K562 (cell line): ENCODE measurements around the gene GJA10. TPM values are rescaled to one million over a fixed set of nuclear protein-coding genes. Genes with fewer than 3 reads are reported as not detected.

Experiments
- ATAC-seq: fragments of 200-7000 bp; cut with Tn5 transposase; 3 replicates; pipeline ENCODE4 v1.9.1; 2020; ENCODE audit warnings: moderate library complexity
- Bru-seq: library from RNA; stranded (reverse); fragments of 400-500 nt; gene quantifications from one replicate; lab custom pipeline; 2021; lab: Mats Ljungman, UMichigan
- BruChase-seq, 2 experiments: library from RNA; stranded (reverse); fragments of 400-500 nt; gene quantifications; one replicate each; lab custom pipeline; 2021; lab: Mats Ljungman, UMichigan
- BruUV-seq: library from RNA; stranded (reverse); fragments of 400-500 nt; replicated peaks from 2 replicates; lab custom pipeline; 2021; lab: Mats Ljungman, UMichigan
- CTCF ChIA-PET: fragments of 300-600 bp; formaldehyde crosslinking; extraction: SDS; loops from one replicate; lab custom pipeline; 2021; ENCODE audit warnings: low intra/inter-chr PET ratio; lab: Yijun Ruan, JAX
- POLR2A ChIA-PET: fragments of 300-600, 350-650 bp; sonication (Branson Sonifier 250); formaldehyde crosslinking; extraction: SDS; loops from one replicate; lab custom pipeline; 2021; ENCODE audit warnings: antibody characterized with exemption, inconsistent platforms; lab: Yijun Ruan, JAX
- DNase-seq, 4 experiments: peaks; one replicate each; pipeline versions ENCODE4 v3.0.0 to v3.0.0-alpha.2; 2011 to 2018; ENCODE audit warnings: low spot score in 3 of 4, mixed read lengths in 3 of 4; ENCODE audit errors: extremely low read depth in 1 of 4
- FAIRE-seq: peaks from 2 replicates; lab custom pipeline; 2011; peaks lifted over from hg19 to GRCh38; lab: Jason Lieb, UNC
- H2AFZ ChIP-seq: 2 replicates; pipeline ENCODE4 v1.6.0; 2011; ENCODE audit warnings: low read depth, low read length, control low read depth, inconsistent platforms
- H3K27ac ChIP-seq: fragments of 200-600 bp; 3 replicates; pipeline ENCODE4 v1.8.0; 2011; ENCODE audit warnings: low read depth, mild to moderate bottlenecking, control low read depth, inconsistent platforms, low read length, moderate library complexity, mixed read lengths; ENCODE audit errors: extremely low read depth
- H3K27me3 ChIP-seq, 2 experiments: fragments of 300-600 bp in 1 of 2; 2 replicates in 1 of 2; 3 replicates in 1 of 2; pipeline versions ENCODE4 v1.6.0 to v1.8.0; 2011; ENCODE audit warnings: inconsistent platforms in 2 of 2, low read length in 2 of 2, mild to moderate bottlenecking in 1 of 2, mixed read lengths in 1 of 2, moderate library complexity in 1 of 2; ENCODE audit not compliant: control insufficient read depth in 2 of 2, insufficient read depth in 2 of 2
- H3K36me3 ChIP-seq: fragments of 300-600 bp; 3 replicates; pipeline ENCODE4 v1.8.0; 2011; ENCODE audit warnings: mild to moderate bottlenecking, low read length, inconsistent platforms; ENCODE audit not compliant: control insufficient read depth, insufficient read depth
- H3K4me1 ChIP-seq, 2 experiments: fragments of 200-600 bp in 1 of 2; replicated peaks in 1 of 2; 2 replicates in 1 of 2; 3 replicates in 1 of 2; pipeline versions ENCODE4 v1.5.1 to v1.8.0; 2011; ENCODE audit warnings: inconsistent platforms in 2 of 2, low read length in 2 of 2, mild to moderate bottlenecking in 1 of 2, mixed read lengths in 1 of 2, moderate library complexity in 1 of 2; ENCODE audit not compliant: control insufficient read depth in 2 of 2, insufficient read depth in 2 of 2
- H3K4me2 ChIP-seq: 2 replicates; pipeline ENCODE4 v1.6.1; 2011; ENCODE audit warnings: low read length, control low read depth, inconsistent platforms, mixed read lengths; ENCODE audit not compliant: insufficient read depth
- H3K4me3 ChIP-seq: fragments of 200-600 bp; sonication (generic), shearing (Covaris generic); 2 replicates; pipeline ENCODE4 v1.5.1; 2016; ENCODE audit warnings: control low read depth, inconsistent platforms
- H3K79me2 ChIP-seq: fragments of 200-600 bp; 3 replicates; pipeline ENCODE4 v1.8.0; 2011; ENCODE audit warnings: low read length, inconsistent platforms; ENCODE audit not compliant: control insufficient read depth, insufficient read depth
- H3K9ac ChIP-seq, 2 experiments: 2 replicates each; pipeline versions ENCODE4 v1.6.0 to v1.6.1; 2011; ENCODE audit warnings: low read depth in 2 of 2, low read length in 2 of 2, control low read depth in 1 of 2, inconsistent platforms in 1 of 2, mild to moderate bottlenecking in 1 of 2, mixed read lengths in 1 of 2; ENCODE audit not compliant: insufficient read depth in 1 of 2
- H3K9me1 ChIP-seq: one replicate; pipeline ENCODE4 v1.6.0; 2011; ENCODE audit warnings: inconsistent platforms, mild to moderate bottlenecking, low read length, moderate library complexity; ENCODE audit not compliant: control insufficient read depth, insufficient read depth
- H3K9me3 ChIP-seq: replicated peaks from 2 replicates; pipeline ENCODE4 v1.5.1; 2011; ENCODE audit warnings: low read depth, low read length, inconsistent platforms; ENCODE audit not compliant: control insufficient read depth, insufficient read depth
- H4K20me1 ChIP-seq: replicated peaks from 2 replicates; pipeline ENCODE4 v1.6.1; 2011; ENCODE audit warnings: low read length, inconsistent platforms, mixed read lengths; ENCODE audit not compliant: control insufficient read depth, insufficient read depth
- CBX5 ChIP-seq: IDR thresholded peaks from 2 replicates; pipeline ENCODE4 v1.6.1; 2014; ENCODE audit warnings: low read depth, borderline replicate concordance
- NCOA2 ChIP-seq, 2 experiments: fragments of 450-650 bp; IDR thresholded peaks; 2 replicates each; pipeline ENCODE4 v1.6.1; 2018; ENCODE audit warnings: mild to moderate bottlenecking in 2 of 2, moderate library complexity in 1 of 2; ENCODE audit not compliant: partially characterized antibody in 2 of 2
- NFIX ChIP-seq: fragments of 250-450 bp; sonication (Bioruptor Pico); IDR thresholded peaks from 2 replicates; pipeline ENCODE4 v1.4.0; 2020; ENCODE audit warnings: low read depth, mild to moderate bottlenecking, moderate library complexity
- RBM22 ChIP-seq: fragments of 200-400 bp; formaldehyde crosslinking; IDR thresholded peaks from 2 replicates; pipeline ENCODE4 v1.6.1; 2018; ENCODE audit warnings: low read length, low read depth; ENCODE audit not compliant: poor library complexity, severe bottlenecking
- SIX5 ChIP-seq, 2 experiments: IDR thresholded peaks; 2 replicates each; pipeline ENCODE4 v1.6.1; 2011; ENCODE audit warnings: low read length in 2 of 2, borderline replicate concordance in 1 of 2, low read depth in 1 of 2, mild to moderate bottlenecking in 1 of 2, moderate library complexity in 1 of 2; ENCODE audit not compliant: insufficient read depth in 1 of 2
- ZNF134 ChIP-seq: fragments of 250-450 bp; sonication (Bioruptor Pico); conservative IDR thresholded peaks from 2 replicates; pipeline ENCODE4 v1.4.0; 2020
- ZNF253 ChIP-seq: fragments of 250-450 bp; sonication (Bioruptor Pico); conservative IDR thresholded peaks from 2 replicates; pipeline ENCODE4 v1.6.1; 2021; ENCODE audit warnings: mild to moderate bottlenecking
- ZNF436 ChIP-seq: fragments of 250-450, 450-650 bp; sonication (Bioruptor Pico); formaldehyde crosslinking; IDR thresholded peaks from 2 replicates; pipeline ENCODE4 v1.7.0; 2020; ENCODE audit warnings: mild to moderate bottlenecking
- ZNF584 ChIP-seq: fragments of 200-800 bp; sonication (Bioruptor generic); IDR thresholded peaks from 2 replicates; pipeline ENCODE4 v1.6.1; 2016; ENCODE audit warnings: low read depth, mild to moderate bottlenecking, missing genetic modification characterization, missing compliant biosample characterization
- WGBS: fragments of 100-300 bp; shearing (Covaris generic); methylation state at CpG from one replicate; pipeline ENCODE4 v1.1.6; 2016; ENCODE audit warnings: low coverage, mixed read lengths; ENCODE audit not compliant: insufficient coverage; ENCODE audit errors: missing lambda C conversion rate; 5-methylcytosine and 5-hydroxymethylcytosine counted together
- in situ Hi-C: fragments of 300-500 bp; cut with MboI; formaldehyde crosslinking; loops from 4 replicates; pipeline ENCODE4 v1.15.0; 2018; ENCODE audit warnings: inconsistent platforms, mixed read lengths
- intact Hi-C: fragments of 100-400 bp; cut with micrococcal nuclease; formaldehyde crosslinking; loops from 2 replicates; pipeline ENCODE4 v1.14.2; 2022
- long read RNA-seq, 3 experiments: library from polyadenylated mRNA in 2 of 3; library from RNA in 1 of 3; unstranded in 2 of 3; stranded (forward) in 1 of 3; transcript quantifications; one replicate each; pipeline ENCODE4 v2.0.0, GENCODE V29; 2019 to 2022
- polyA minus RNA-seq, 3 experiments: library from RNA; depleted of rRNA, polyadenylated mRNA; stranded (reverse); fragments of >200 nt; gene quantifications; 2 replicates each; pipeline ENCODE4 v1.2.3, GENCODE V29; 2011
- polyA plus RNA-seq, 8 experiments: library from polyadenylated mRNA; depleted of rRNA in 4 of 8; stranded (reverse) in 5 of 8; unstranded in 3 of 8; fragments of >200 nt; fragmentation: Nextera tagmentation in 2 of 8; fragmentation: Illumina TruSeq in 1 of 8; extraction: Ambion mirVana in 2 of 8; extraction: Trizol in 1 of 8; gene quantifications; 2 replicates each; pipeline versions ENCODE4 v1.2.1 to v1.2.3, GENCODE V29; 2011 to 2014; ENCODE audit warnings: inconsistent platforms in 1 of 8, missing spikeins in 1 of 8
- total RNA-seq, 7 experiments: library from RNA; depleted of rRNA in 6 of 7; stranded (reverse); fragments of >200 nt in 6 of 7; fragmentation: Illumina TruSeq in 2 of 7; extraction: Trizol in 2 of 7; gene quantifications; 2 replicates each; pipeline versions ENCODE4 v1.2.1 to v1.2.3, GENCODE V29; 2011 to 2021; ENCODE audit warnings: low replicate concordance in 1 of 7
- TF ChIP-seq, protein P1 (sequence below): fragments of 250-450 bp; sonication (Bioruptor Pico); IDR thresholded peaks from 2 replicates; pipeline ENCODE4 v1.5.1; 2021; ENCODE audit warnings: mild to moderate bottlenecking
- TF ChIP-seq, protein P2 (sequence below): fragments of 450-650 bp; formaldehyde crosslinking; conservative IDR thresholded peaks from 2 replicates; pipeline ENCODE4 v1.4.0; 2022; ENCODE audit warnings: mild to moderate bottlenecking, missing genetic modification characterization
- TF ChIP-seq, protein P3 (sequence below): fragments of 250-450 bp; sonication (Bioruptor Pico); IDR thresholded peaks from 2 replicates; pipeline ENCODE4 v1.5.0; 2021; ENCODE audit warnings: mild to moderate bottlenecking, moderate library complexity

The GJA10 gene
- total RNA-seq (2011; cell fraction: chromatin; rRNA removed; ENCODE audit: low replicate concordance) = not detected in 2 replicates
- not detected in 2 replicates for total RNA-seq (2011; cell fraction: nucleolus; rRNA removed)
- not detected in 2 replicates for total RNA-seq (2011; cell fraction: nucleoplasm; rRNA removed)
- total RNA-seq (2014; rRNA removed) (not detected in 2 replicates), total RNA-seq (2014; rRNA removed; fragmentation: Illumina TruSeq; extraction: Trizol) (not detected in 2 replicates), total RNA-seq (2015; rRNA removed; fragmentation: Illumina TruSeq; extraction: Trizol) (not detected in 2 replicates), total RNA-seq (2021) (not detected in 2 replicates), polyA plus RNA-seq (2011; rRNA removed) (not detected in 2 replicates), polyA plus RNA-seq (2014; fragmentation: Illumina TruSeq; extraction: Trizol) (not detected in 2 replicates), polyA plus RNA-seq (2014; fragmentation: Nextera tagmentation; extraction: Ambion mirVana) (not detected), polyA plus RNA-seq (2014; rRNA removed) (not detected in 2 replicates), polyA minus RNA-seq (2011; rRNA and poly(A)+ RNA removed) (not detected in 2 replicates), Bru-seq, nascent RNA (percentile 4 among the genes with signal in this experiment), BruChase-seq, experiment 1, labeled RNA remaining after a 2-hour chase (percentile 15 among the genes with signal in this experiment), BruChase-seq, experiment 2, labeled RNA remaining after a 6-hour chase (percentile 11 among the genes with signal in this experiment)
- not detected in 2 replicates for polyA plus RNA-seq (2011; cell fraction: cytosol; rRNA removed)
- not detected in 2 replicates for polyA plus RNA-seq (2011; cell fraction: nucleus; rRNA removed)
- polyA plus RNA-seq (2012) = not detected in 2 replicates
- polyA minus RNA-seq (2011; cell fraction: cytosol; rRNA and poly(A)+ RNA removed) = not detected in 2 replicates
- not detected in 2 replicates for polyA minus RNA-seq (2011; cell fraction: nucleus; rRNA and poly(A)+ RNA removed)
- long read RNA-seq, experiment 1 = 0 reads
- long read RNA-seq, experiment 2 = 0 reads
- long read RNA-seq, experiment 3 = 0 reads

DNA sequence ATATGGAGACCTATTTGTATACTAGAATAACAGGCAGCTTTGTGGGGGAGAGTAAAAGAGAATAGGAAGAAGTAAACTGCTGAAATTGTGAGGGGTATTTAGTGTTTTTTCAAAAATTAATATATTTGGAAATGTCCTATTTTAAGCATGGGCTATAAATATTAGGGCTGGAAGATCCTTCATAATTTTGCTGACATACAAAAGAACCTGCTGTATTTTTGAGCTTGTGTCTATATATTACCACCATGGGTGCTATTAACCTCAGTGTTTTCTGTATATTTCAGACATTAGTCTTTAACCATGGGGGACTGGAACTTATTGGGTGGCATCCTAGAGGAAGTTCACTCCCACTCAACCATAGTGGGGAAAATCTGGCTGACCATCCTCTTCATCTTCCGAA is at the start of gene GJA10:
GJA10 (plus strand) TSS at position 301 of the 400 bp plus-strand sequence; CDS start at position 301, 0 bp downstream.
- BruUV-seq = no TSS peak
- DNase-seq (no peak), FAIRE-seq (no peak), ATAC-seq (no peak)
- no peaks in the 10 kb centered on the region for H3K9me1 ChIP-seq
- ChIA-PET CTCF (no interaction called here), POLR2A (no interaction called here)
- intact Hi-C loops (no loop called here), in situ Hi-C loops (no loop called here)
- 0 out of 5 replicates have a peak, but pooled peaks cover 0 to 4% of the 10 kb centered on the region in 2 experiments for H3K4me1 ChIP-seq
- H3K4me3 ChIP-seq = no peak within 1 kb of the TSS
- 0% methylated on average over 1 of the region's 1 CpG for WGBS
- H3K27me3 ChIP-seq = peaks cover 2 to 14% of the 10 kb centered on the region in 2 experiments; a peak in 3 of 5 replicates
- H3K4me2 ChIP-seq = no peak within 1 kb of the TSS
- no peak within 1 kb of the TSS for H2AFZ ChIP-seq
- H4K20me1 ChIP-seq = no peaks in the 10 kb centered on the region
- no peaks in the 10 kb centered on the region for H3K36me3 ChIP-seq
- no peak within 1 kb of the TSS for H3K9ac ChIP-seq
- no peaks in the 10 kb centered on the region for H3K9me3 ChIP-seq
- no peaks in the 10 kb centered on the region for H3K79me2 ChIP-seq
- H3K27ac ChIP-seq = no peak within 1 kb of the TSS
- TF ChIP-seq NCOA2 (IDR thresholded peaks at IDR 0.05; ENCODE audit: partially characterized antibody in 2 of 2) = no peak
- TF ChIP-seq CBX5 = no peak
- TF ChIP-seq ZNF253 = no peak
- TF ChIP-seq, protein P1, sequence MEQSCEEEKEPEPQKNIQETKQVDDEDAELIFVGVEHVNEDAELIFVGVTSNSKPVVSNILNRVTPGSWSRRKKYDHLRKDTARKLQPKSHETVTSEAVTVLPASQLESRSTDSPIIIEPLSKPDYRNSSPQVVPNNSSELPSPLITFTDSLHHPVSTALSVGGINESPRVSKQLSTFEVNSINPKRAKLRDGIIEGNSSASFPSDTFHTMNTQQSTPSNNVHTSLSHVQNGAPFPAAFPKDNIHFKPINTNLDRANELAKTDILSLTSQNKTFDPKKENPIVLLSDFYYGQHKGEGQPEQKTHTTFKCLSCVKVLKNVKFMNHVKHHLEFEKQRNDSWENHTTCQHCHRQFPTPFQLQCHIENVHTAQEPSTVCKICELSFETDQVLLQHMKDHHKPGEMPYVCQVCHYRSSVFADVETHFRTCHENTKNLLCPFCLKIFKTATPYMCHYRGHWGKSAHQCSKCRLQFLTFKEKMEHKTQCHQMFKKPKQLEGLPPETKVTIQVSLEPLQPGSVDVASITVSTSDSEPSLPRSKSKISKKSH (CRISPR knock-in tag) = no peak
- TF ChIP-seq ZNF436 = no peak
- TF ChIP-seq NFIX (CRISPR knock-in tag) = no peak
- no peak for TF ChIP-seq ZNF134
- TF ChIP-seq, protein P2, sequence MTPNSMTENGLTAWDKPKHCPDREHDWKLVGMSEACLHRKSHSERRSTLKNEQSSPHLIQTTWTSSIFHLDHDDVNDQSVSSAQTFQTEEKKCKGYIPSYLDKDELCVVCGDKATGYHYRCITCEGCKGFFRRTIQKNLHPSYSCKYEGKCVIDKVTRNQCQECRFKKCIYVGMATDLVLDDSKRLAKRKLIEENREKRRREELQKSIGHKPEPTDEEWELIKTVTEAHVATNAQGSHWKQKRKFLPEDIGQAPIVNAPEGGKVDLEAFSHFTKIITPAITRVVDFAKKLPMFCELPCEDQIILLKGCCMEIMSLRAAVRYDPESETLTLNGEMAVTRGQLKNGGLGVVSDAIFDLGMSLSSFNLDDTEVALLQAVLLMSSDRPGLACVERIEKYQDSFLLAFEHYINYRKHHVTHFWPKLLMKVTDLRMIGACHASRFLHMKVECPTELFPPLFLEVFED (CRISPR knock-in tag) = no peak
- TF ChIP-seq ZNF584 (CRISPR knock-in tag) = no peak
- TF ChIP-seq, protein P3, sequence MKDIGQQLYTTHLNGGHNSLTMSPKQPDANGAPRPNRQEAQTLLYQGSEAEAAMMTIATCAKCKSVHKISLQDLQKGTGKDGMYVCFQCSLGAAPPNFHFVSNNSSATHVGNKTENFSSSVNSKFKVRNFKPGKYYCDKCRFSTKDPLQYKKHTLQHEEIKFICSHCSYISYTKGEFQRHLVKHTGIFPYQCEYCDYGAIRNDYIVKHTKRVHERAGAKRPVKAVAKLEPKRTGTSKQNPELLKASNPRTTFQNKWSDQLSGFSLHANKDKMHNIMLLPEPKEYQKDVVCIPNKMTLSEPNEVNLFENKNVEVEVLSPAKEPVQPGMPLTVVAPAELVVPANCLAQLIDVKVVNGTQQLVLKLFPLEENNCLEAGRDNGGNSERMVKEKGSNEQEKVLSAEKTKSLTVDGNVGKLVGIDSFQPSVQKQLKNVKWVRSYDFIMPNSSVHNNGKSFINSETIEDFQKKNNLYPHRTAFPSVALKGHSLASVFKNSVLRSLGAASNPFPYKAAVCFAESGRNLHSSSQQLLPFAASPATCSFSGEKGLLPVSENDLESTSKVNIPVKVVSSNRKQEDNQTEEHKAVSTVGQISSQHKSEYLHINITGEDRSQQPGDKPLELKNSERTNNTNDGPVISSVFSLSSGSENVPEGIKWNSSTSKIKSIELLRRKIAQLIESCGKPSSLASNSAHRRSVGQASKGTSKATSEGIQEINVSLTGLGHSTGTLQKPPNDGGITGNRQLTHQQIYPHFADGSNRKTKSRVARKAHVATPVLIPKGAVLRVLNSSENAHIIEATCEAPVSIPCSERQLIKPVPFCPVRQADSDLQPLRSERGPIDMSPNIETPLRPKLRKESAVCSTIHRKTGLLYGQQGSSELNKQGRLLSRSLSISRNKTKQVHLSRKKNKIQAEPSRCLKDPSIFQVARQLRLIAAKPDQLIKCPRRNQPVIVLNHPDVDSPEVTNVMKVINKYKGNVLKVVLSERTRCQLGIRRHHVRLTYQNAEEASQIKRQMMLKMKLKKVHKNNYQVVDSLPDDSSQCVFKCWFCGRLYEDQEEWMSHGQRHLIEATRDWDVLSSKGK = no peak
- no peak for TF ChIP-seq SIX5 (IDR thresholded peaks at IDR 0.05; ENCODE audit: borderline replicate concordance in 1 of 2, insufficient read depth in 1 of 2, low read depth in 1 of 2, low read length in 2 of 2)
- TF ChIP-seq RBM22 = no peak
